ENCODE results near the gene CRIM1. TPM values are rescaled to one million over a fixed set of nuclear protein-coding genes. Genes with fewer than 3 reads are reported as not detected.

CRIM1 gene
- total and polyA plus RNA-seq, 2 of the 8 experiments (the other 6 are each of a cell fraction or from before 2014, with no cell fraction given) = 9.4 to 28.4 TPM

DNA sequence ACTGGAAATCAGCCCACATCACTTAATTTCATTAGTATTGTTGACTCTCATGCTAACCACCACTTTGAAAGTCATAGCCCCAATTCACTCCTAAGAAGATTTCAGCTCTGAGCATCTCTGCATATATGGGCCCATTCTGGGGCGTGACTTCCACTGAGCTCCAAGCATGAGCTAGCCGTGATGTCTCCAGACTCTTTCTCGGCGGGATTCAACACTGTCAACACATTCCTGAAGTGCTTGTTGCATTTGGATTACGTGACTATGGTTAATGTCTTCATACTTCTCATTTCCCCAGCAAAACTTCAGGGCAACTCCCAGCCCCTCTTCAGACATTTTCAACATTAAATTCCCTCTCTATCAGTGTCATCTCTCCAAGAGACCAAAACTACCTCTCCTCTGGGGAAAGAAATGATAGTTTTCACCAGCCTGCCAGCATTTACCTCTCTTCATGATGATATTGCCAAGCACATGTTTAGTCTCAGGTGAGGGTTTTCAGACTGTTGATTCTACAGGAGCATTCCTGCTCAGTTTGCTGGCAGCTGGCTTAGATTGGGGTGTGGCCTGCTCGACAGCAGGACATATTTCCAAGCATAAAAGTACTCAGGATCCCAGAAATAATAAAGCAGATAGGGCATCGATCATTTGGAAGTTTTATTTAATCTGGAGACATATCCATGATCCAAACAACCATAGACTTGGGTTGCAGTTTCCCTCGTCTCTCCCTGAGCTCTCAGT is 160.7 kb downstream of the CRIM1 start:
- CTCF ChIA-PET (ENCODE audit: partially characterized antibody) = interaction anchor here (0.7 to 1.6 kb wide), 4 partner anchors 15 to 148 kb away, joined by 3 to 5 read pairs (median 4); no protein-coding TSS in a partner anchor
- Histone ChIP-seq H3K79me2 (ENCODE audit: control insufficient read depth in 1 of 2, insufficient read depth in 2 of 2, low read length in 2 of 2) (no peaks in the 10 kb centered on the region), H3K23me2 (ENCODE audit: low read depth, low read length) (no peaks in the 10 kb centered on the region)
- TF ChIP-seq SAP30 (IDR thresholded peaks at IDR 0.05; ENCODE audit: insufficient read depth, insufficient replicate concordance, low read length) = no peak
- no peak for TF ChIP-seq YY1 (IDR thresholded peaks at IDR 0.05; ENCODE audit: low read depth, low read length)
- TF ChIP-seq EP300 (IDR thresholded peaks at IDR 0.05; ENCODE audit: borderline replicate concordance in 1 of 2, low read depth in 2 of 2, low read length in 2 of 2) = no peak
- TF ChIP-seq BRCA1 (IDR thresholded peaks at IDR 0.05; ENCODE audit: low read depth, low read length) = no peak
- no peak for TF ChIP-seq TCF12 (IDR thresholded peaks at IDR 0.05; ENCODE audit: low read depth, low read length)
- no peak for TF ChIP-seq TAF7 (optimal IDR thresholded peaks at IDR 0.05; ENCODE audit: borderline replicate concordance, low read depth, low read length)
- TF ChIP-seq NANOG (IDR thresholded peaks at IDR 0.05; ENCODE audit: insufficient read depth, low read depth, low read length, poor library complexity, severe bottlenecking) = no peak

More for the DNA sequence above, 160.7 kb downstream of the CRIM1 start:
- FAIRE-seq (no peak), DNase-seq (ENCODE audit: low read depth in 1 of 2, low spot score in 2 of 2) (no peak)
- no peak overlapping the region for H2BK120ac ChIP-seq (replicated peaks; ENCODE audit: low read depth, low read length)
- no peak overlapping the region for H3K27ac ChIP-seq (ENCODE audit: low read depth, low read length)
- H2BK15ac ChIP-seq (ENCODE audit: low read length) = no peak overlapping the region
- H3K4me2 ChIP-seq (ENCODE audit: insufficient read depth in 1 of 2, low read depth in 2 of 2, low read length in 2 of 2) = no peak overlapping the region
- H3K18ac ChIP-seq (ENCODE audit: extremely low read depth, low read length) = no peak overlapping the region
- no peak overlapping the region for H2AK5ac ChIP-seq (ENCODE audit: low read depth, low read length)
- H2BK20ac ChIP-seq (ENCODE audit: low read length) = no peak overlapping the region
- no peaks in the 10 kb centered on the region for H3K9me3 ChIP-seq (ENCODE audit: insufficient read depth in 2 of 2, low read depth in 1 of 2, low read length in 1 of 2)
- WGBS, 2 experiments (ENCODE audit: extremely low coverage in 1 of 2, insufficient coverage in 1 of 2, insufficient read length in 1 of 2, insufficient replicate concordance in 2 of 2, low coverage in 1 of 2, low lambda C conversion rate in 2 of 2, missing lambda C conversion rate in 1 of 2) = 84% methylated on average over 8 of the region's 8 CpGs; no CpG with 5 or more reads in 1 of the 2 experiments
- H3K4me3 ChIP-seq (ENCODE audit: extremely low read depth in 1 of 4, insufficient read depth in 2 of 4, low read depth in 3 of 4, low read length in 4 of 4) = no peak overlapping the region
- H3K56ac ChIP-seq (replicated peaks; ENCODE audit: insufficient read length, low read depth, low read length) = no peak overlapping the region
- no peaks in the 10 kb centered on the region for H3K79me1 ChIP-seq (ENCODE audit: low read depth, low read length)
- H4K5ac ChIP-seq (ENCODE audit: insufficient read length, low read depth, low read length) = no peak overlapping the region
- no peak overlapping the region for H4K91ac ChIP-seq (replicated peaks; ENCODE audit: insufficient read length, low read length)
- H3K4me1 ChIP-seq (replicated peaks in 1 of 4; ENCODE audit: control insufficient read depth in 3 of 4, insufficient read depth in 4 of 4, low read length in 3 of 4) = no peaks in the 10 kb centered on the region
- peaks cover 11 to 69% (median 45%) of the 10 kb centered on the region in 4 experiments; a peak in 7 of 8 replicates for H3K36me3 ChIP-seq (ENCODE audit: control insufficient read depth in 2 of 4, insufficient read depth in 4 of 4, low read length in 3 of 4)
- no peak overlapping the region for H4K8ac ChIP-seq (ENCODE audit: extremely low read depth, insufficient read depth, low read length)
- H3K14ac ChIP-seq (ENCODE audit: insufficient read length) = no peak overlapping the region
- no peak overlapping the region for H2BK5ac ChIP-seq (ENCODE audit: low read depth, low read length)
- H3K4ac ChIP-seq (replicated peaks; ENCODE audit: insufficient read length, low read depth, low read length) = no peak overlapping the region
- H3K23ac ChIP-seq (ENCODE audit: insufficient read length) = no peak overlapping the region
- POLR2A ChIA-PET (ENCODE audit: partially characterized antibody) = no interaction called here
- no peaks in the 10 kb centered on the region for H4K20me1 ChIP-seq (replicated peaks in 1 of 2; ENCODE audit: control insufficient read depth in 1 of 2, insufficient read depth in 2 of 2, low read length in 2 of 2)
- no peak overlapping the region for H2BK12ac ChIP-seq (ENCODE audit: low read depth, low read length)
- no peak overlapping the region for H3K9ac ChIP-seq (replicated peaks in 1 of 4; ENCODE audit: extremely low read depth in 1 of 4, low read depth in 3 of 4, low read length in 3 of 4)
- H2AFZ ChIP-seq (ENCODE audit: low read length) = no peak overlapping the region
- H3K27me3 ChIP-seq (replicated peaks in 1 of 4; ENCODE audit: control insufficient read depth in 3 of 4, extremely low read depth in 1 of 4, insufficient read depth in 3 of 4, low read length in 3 of 4) = no peaks in the 10 kb centered on the region
